Loucy (cell line): ENCODE measurements around the gene NBPF3.
"Not testable (repeated sequence)": the region's sequence is repeated elsewhere in the genome, so short reads cannot be mapped to it uniquely, and the experiment has no call there.

Source experiments
- H2AFZ ChIP-seq: fragments of 200-600 bp; sonication (generic); 2 replicates; pipeline ENCODE4 v1.6.0; 2016; ENCODE audit warnings: antibody characterized with exemption, mild to moderate bottlenecking, low read length, moderate library complexity
- H3F3A ChIP-seq: fragments of 200-600 bp; 2 replicates; pipeline ENCODE4 v1.6.0; 2016; ENCODE audit warnings: antibody characterized with exemption, low read depth, mild to moderate bottlenecking
- H3K27me3 ChIP-seq: fragments of 200-600 bp; sonication (generic); 2 replicates; pipeline ENCODE4 v1.6.1; 2014; ENCODE audit warnings: low read length, mild to moderate bottlenecking; ENCODE audit not compliant: insufficient read depth, poor library complexity, severe bottlenecking
- H3K36me3 ChIP-seq: fragments of 200-600 bp; sonication (generic); 2 replicates; pipeline ENCODE4 v1.6.1; 2016; ENCODE audit warnings: low read length; ENCODE audit not compliant: insufficient read depth
- H3K4me1 ChIP-seq: fragments of 200-600 bp; sonication (generic); 2 replicates; pipeline ENCODE4 v1.5.1; 2014; ENCODE audit warnings: low read length, mild to moderate bottlenecking; ENCODE audit not compliant: insufficient read depth, poor library complexity, severe bottlenecking
- H3K4me2 ChIP-seq: fragments of 200-600 bp; sonication (generic); 2 replicates; pipeline ENCODE4 v1.6.0; 2014; ENCODE audit warnings: antibody characterized with exemption, low read length, low read depth, mild to moderate bottlenecking; ENCODE audit not compliant: poor library complexity, severe bottlenecking
- H3K4me3 ChIP-seq: fragments of 200-600 bp; sonication (generic); 2 replicates; pipeline ENCODE4 v1.5.1; 2014; ENCODE audit warnings: low read length, mild to moderate bottlenecking, mixed read lengths; ENCODE audit not compliant: poor library complexity, severe bottlenecking
- H3K79me2 ChIP-seq: fragments of 200-600 bp; sonication (generic); 2 replicates; pipeline ENCODE4 v1.6.1; 2014; ENCODE audit warnings: low read length; ENCODE audit not compliant: insufficient read depth
- H3K9ac ChIP-seq: fragments of 200-600 bp; sonication (generic); 2 replicates; pipeline ENCODE4 v1.6.0; 2014; ENCODE audit warnings: mild to moderate bottlenecking, low read depth, low read length, moderate library complexity; ENCODE audit not compliant: poor library complexity, severe bottlenecking
- H3K9me2 ChIP-seq: fragments of 200-600 bp; sonication (generic); replicated peaks from 2 replicates; pipeline ENCODE4 v1.6.1; 2016; ENCODE audit warnings: low read depth, low read length, mixed read lengths
- H3K9me3 ChIP-seq: fragments of 200-600 bp; sonication (generic); 2 replicates; pipeline ENCODE4 v1.6.1; 2014; ENCODE audit warnings: mild to moderate bottlenecking, antibody characterized with exemption, low read length, low read depth; ENCODE audit not compliant: insufficient read depth
- H4K20me1 ChIP-seq: fragments of 200-600 bp; sonication (generic); 2 replicates; pipeline ENCODE4 v1.6.0; 2014; ENCODE audit warnings: antibody characterized with exemption, low read length, mild to moderate bottlenecking; ENCODE audit not compliant: insufficient read depth, poor library complexity, severe bottlenecking
- CTCF ChIP-seq: fragments of 200-600 bp; sonication (generic); conservative IDR thresholded peaks from 2 replicates; pipeline ENCODE4 v1.5.1; 2014; ENCODE audit warnings: mild to moderate bottlenecking, antibody characterized with exemption, low read length
- EZH2phosphoT487 ChIP-seq: fragments of 200-600 bp; IDR thresholded peaks from 2 replicates; pipeline ENCODE4 v1.6.1; 2018; ENCODE audit warnings: antibody characterized with exemption, mild to moderate bottlenecking, moderate library complexity, borderline replicate concordance

The NBPF3 gene

GRCh38 chr1:21478356-21478755, 38.4 kb downstream of the NBPF3 start:
- no peaks in the 10 kb centered on the region for H4K20me1 ChIP-seq

GRCh38 chr1:21483881-21484280, 43.9 kb downstream of the NBPF3 start:
- H3K79me2 ChIP-seq, H3K4me1 ChIP-seq, H3K9me2 ChIP-seq, H4K20me1 ChIP-seq, H3K27me3 ChIP-seq, H3K9ac ChIP-seq, H3F3A ChIP-seq, H3K4me3 ChIP-seq, H2AFZ ChIP-seq, H3K9me3 ChIP-seq, H3K4me2 ChIP-seq: not testable (repeated sequence)
- peaks cover 13% of the 10 kb centered on the region; the same call in 1 of the 2 replicates for H3K36me3 ChIP-seq

More at GRCh38 chr1:21478356-21478755, 38.4 kb downstream of the NBPF3 start:
- TF ChIP-seq EZH2phosphoT487 (no peak), CTCF (no peak)
- H3K4me2 ChIP-seq = no peak overlapping the region
- H3K4me3 ChIP-seq = no peak overlapping the region
- H2AFZ ChIP-seq = no peak overlapping the region
- no peaks in the 10 kb centered on the region for H3K4me1 ChIP-seq
- H3K9me2 ChIP-seq = no peaks in the 10 kb centered on the region
- H3K36me3 ChIP-seq = peaks cover 29% of the 10 kb centered on the region; the same call in 1 of the 2 replicates
- no peaks in the 10 kb centered on the region for H3K79me2 ChIP-seq
- H3K9me3 ChIP-seq = no peaks in the 10 kb centered on the region
- H3K9ac ChIP-seq = no peak overlapping the region
- no peaks in the 10 kb centered on the region for H3K27me3 ChIP-seq
- no peaks in the 10 kb centered on the region for H3F3A ChIP-seq

GRCh38 chr1:21489146-21489545, 49.2 kb downstream of the NBPF3 start:
- no peaks in the 10 kb centered on the region for H3K9me2 ChIP-seq
- H3K4me1 ChIP-seq = peaks cover 8% of the 10 kb centered on the region
- H3K9ac ChIP-seq = no peak overlapping the region
- H2AFZ ChIP-seq = no peak overlapping the region
- H3K36me3 ChIP-seq = no peaks in the 10 kb centered on the region
- H3F3A ChIP-seq = no peaks in the 10 kb centered on the region
- H3K79me2 ChIP-seq = no peaks in the 10 kb centered on the region
- H4K20me1 ChIP-seq = no peaks in the 10 kb centered on the region
- no peak for TF ChIP-seq EZH2phosphoT487
- no peaks in the 10 kb centered on the region for H3K27me3 ChIP-seq
- H3K4me2 ChIP-seq = no peak overlapping the region
- no peaks in the 10 kb centered on the region for H3K9me3 ChIP-seq
- no peak overlapping the region for H3K4me3 ChIP-seq

GRCh38 chr1:21490774-21491487, 51.0 kb downstream of the NBPF3 start:
- TF ChIP-seq EZH2phosphoT487 = no peak
- TF ChIP-seq CTCF = peak; percentile 72
- H3K9me3 ChIP-seq = no peaks in the 10 kb centered on the region
- no peak overlapping the region for H3K9ac ChIP-seq
- no peak overlapping the region for H3K4me3 ChIP-seq
- H3K4me2 ChIP-seq = no peak overlapping the region
- H3K4me1 ChIP-seq = peaks cover 8% of the 10 kb centered on the region
- H4K20me1 ChIP-seq = no peaks in the 10 kb centered on the region
- H3K27me3 ChIP-seq = no peaks in the 10 kb centered on the region
- no peaks in the 10 kb centered on the region for H3K9me2 ChIP-seq
- H3F3A ChIP-seq = no peaks in the 10 kb centered on the region
- H3K36me3 ChIP-seq = no peaks in the 10 kb centered on the region
- H2AFZ ChIP-seq = no peak overlapping the region
- H3K79me2 ChIP-seq = no peaks in the 10 kb centered on the region
